Activated T-helper 9 cell treated with anti-CD3 and anti-CD28 coated beads, Interleukin-2, amount 50 U/mL, for 16 hours (primary cell): ENCODE results near the gene ANKRD26.
"Not testable (repeated sequence)": the region's sequence is repeated elsewhere in the genome, so short reads cannot be mapped to it uniquely, and the experiment has no call there.

Experiments used
- DNase-seq: peaks from one replicate; pipeline ENCODE4 v3.0.0-alpha.2; 2020; ENCODE audit warnings: low read depth

The ANKRD26 gene

DNA sequence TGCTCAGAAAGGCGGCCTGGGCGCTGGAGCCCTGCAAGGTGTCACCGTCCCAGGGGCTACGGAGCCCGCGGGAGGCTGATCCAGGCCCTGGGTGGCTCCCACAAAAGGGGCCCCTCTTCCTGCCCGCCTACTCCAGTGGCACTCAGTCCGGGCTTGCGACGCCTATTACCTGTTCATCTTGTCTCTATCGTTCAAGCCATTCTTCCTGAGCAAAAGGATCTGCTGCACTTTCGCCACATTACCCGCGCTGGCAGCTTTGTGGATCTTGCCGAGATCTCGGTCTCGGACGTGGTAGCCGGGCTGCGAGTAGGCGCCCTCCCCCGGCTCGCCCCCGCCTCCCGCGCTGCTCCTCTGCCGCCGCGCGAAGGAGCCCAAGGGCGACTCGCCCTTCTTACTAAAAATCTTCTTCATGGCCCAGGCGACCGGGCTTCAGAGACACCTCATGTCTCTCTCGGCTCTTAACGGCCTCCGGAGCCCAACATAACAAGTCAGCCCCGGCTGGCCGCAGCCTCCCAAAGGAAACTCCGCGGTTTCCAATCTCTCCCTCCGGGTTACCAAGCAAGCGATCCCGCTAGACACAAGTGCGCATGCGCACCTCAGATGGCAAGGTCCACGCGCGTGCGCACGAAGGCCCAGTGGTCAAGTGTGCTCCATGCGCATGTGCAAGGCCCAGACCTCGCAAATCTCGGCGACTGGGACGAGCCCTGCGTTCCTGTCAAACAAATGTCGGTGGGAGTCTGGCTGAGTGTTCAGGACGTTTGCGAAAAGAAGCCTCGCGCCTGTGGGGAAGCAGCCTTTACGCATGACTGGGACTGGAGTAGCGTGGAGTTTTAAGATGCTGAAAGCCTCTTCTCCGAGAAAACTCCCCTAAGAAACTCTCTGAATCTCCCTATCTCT, at the start of gene ANKRD26:
TSS of gene ANKRD26 (minus strand) at position 579 of the 897 bp plus-strand sequence. CDS start at position 411, 168 bp downstream.
- DNase-seq: peak; percentile 95

DNA sequence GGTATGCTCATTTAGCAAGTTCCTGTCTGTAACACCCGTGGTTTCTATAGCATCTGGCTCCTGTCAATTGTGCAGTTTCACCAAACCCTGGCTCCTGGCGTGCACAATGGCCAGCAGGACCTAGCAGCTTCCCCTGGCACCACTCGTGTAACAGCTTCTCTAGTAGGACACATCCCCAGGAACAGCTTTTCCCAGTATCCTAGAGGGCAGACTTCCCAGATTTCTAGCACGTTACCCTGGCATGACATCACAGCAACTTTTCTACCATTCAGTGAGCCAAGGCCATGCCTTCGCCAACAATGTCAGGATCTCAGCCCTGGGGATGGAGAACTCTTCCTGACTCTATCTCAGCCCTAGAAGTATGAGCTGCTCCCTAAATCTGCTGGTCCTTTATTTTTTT, 47.4 kb upstream of the ANKRD26 start:
- DNase-seq: no peak

DNA sequence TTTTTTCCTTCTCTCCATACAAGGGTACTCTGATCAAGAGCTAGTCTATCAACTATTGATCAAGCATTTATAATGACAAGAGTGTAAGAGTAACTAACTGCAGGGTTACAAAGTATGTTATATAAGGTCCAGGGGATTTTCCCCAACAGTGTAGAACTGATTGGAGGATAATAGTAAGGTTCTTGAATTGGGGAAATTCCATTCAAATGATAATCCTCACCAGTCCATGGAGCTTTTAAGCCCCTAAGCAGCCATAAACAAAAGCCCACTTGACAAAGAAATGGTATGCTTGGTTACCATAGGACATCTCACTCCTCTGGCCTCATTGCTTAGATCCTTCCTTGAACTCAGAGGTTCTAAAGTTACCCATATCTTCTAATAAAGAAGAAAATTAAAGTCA, 45.6 kb upstream of the ANKRD26 start:
- no peak for DNase-seq

- no peak for DNase-seq
Measured at GRCh38 chr10:27143686-27144085, 43.4 kb upstream of the ANKRD26 start.

DNA sequence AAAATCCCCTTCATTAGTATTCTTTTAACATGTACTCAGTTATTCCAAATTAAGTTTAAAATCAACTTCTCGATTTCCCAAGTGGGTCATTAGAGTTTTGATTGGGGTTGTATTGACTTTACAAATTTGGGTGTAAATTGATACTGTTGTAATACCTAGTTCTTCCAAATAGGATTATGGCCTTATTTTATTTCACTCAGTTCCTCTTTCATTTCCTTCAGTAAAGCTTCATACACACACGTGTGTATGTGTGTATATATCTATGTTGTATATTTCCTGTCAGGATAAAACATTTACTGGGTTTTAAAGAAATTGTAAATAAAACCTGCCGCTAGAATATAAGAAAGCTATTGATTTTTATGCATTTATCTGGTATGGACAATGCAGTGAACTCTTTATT, 38.0 kb upstream of the ANKRD26 start:
- DNase-seq: no peak

- no peak for DNase-seq
Measured at GRCh38 chr10:27134371-27134770, 34.1 kb upstream of the ANKRD26 start.

GRCh38 chr10:27108165-27108564, 7.9 kb upstream of the ANKRD26 start:
- no peak for DNase-seq

DNA sequence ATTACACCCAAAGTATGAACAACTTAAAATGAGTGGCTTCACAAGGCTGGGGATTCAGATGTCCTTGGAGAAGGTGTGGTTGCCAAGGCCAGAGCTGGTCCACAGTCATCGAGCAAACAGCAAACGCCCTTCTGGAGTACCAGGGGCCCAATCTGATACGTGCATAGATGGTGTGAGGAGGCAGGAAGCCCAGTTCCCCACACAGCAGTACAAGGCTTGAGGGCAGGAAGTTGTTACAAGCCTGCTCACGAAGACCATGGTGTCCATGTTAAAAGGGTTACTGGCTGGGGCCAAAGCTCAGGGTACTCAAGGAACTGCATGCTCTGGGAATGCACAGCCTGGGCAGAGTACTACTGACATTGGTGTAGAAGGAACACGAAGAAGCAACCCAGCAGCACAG, 4.6 kb upstream of the ANKRD26 start:
- DNase-seq: no peak

DNA sequence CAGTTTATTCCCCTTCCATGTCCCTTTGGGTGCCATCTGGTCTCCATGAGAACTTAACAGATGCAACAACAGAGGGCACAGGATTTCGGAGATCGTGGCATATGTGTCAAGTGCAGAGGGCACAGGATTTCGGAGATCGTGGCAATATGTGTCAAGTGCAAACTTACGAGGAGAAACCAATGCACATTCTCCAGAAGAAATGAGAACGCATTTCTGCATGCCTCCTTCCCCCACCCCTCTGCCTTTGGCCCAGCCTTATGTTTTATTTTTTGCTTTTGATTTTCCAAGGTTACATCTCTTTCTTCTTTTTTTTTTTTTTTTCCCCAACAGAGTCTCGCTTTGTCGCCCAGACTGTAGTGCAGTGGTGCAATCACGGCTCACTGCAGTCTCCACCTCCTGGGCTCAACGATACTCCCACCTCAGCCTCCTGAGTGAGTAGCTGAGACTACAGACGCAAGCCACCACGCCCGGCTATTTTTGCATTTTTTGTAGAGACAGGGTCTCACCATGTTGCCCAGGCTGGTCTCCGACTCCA, 586 bp upstream of the ANKRD26 start:
- DNase-seq: no peak

DNA sequence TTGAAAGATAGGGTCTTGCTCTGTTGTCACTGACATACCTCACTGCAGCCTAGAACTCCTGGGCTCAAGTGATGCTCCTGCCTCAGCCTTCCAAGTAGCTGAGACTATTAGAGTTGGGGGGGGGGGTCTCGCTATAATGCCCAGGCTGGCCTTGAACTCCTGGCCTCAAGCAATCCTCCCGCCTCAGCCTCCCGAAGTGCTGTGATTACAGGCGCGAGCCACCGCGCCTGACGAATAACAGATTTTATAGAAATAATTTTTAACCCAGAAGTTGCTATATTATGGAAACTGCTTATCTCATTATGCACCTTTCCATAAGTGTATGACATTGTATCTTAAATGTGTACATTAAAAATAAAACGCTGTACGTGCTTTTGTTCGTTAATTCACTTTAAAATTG, 846 bp downstream of the ANKRD26 start:
- DNase-seq: no peak

- DNase-seq: no peak
Measured at GRCh38 chr10:27088119-27089044, 11.9 kb downstream of the ANKRD26 start.

GRCh38 chr10:27072436-27073114, 27.7 kb downstream of the ANKRD26 start:
- DNase-seq: no peak

DNA sequence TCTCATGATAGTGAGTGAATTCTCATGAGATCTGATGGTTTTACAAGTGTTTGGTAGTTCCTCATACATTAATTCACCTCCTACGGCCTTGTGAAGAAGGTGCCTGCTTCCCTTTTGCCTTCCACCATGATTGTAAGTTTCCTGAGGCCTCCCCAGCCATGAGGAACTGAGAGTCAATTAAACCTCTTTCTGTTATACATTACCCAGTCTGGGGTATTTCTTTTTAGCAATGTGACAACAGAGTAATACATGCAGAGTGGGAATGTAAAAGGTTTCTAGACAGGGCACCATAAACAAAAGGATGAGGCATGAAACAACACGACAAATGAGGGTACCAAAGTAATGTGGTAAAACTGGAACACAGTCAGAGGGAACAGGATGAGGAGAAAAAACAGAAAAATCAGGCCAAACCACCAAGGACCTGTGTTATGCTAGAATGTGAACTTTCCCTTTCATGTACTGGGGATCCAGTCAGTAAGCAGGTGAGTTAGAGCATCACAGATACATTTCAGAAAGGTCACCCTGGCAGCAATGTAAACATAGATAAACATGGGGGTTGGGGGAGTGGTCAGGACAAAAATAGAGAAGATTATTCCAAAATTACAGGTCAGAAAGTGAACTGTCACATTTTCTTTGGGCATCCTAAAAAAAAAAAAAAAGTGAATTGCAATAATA, 31.9 kb downstream of the ANKRD26 start:
- no peak for DNase-seq

GRCh38 chr10:27065084-27065483, 35.2 kb downstream of the ANKRD26 start:
- no peak for DNase-seq

DNA sequence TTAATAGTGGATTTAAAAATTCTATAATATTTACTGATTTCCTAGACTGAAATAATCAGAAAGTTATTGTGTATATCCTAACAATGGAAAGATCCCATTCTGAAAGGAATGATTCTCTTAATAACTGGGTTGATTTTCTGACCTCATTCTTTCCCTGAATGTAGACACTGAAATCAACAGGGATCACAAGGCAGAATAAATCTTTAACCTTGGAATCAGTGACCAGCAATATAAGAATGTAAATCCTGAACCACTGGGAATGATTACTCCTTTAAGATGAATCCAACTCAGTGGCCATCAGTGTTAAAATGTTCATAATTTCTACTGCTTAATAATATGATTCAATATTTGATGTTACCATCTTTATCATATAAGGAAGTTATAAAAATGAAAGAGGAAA, 47.6 kb downstream of the ANKRD26 start:
- DNase-seq: no peak

DNA sequence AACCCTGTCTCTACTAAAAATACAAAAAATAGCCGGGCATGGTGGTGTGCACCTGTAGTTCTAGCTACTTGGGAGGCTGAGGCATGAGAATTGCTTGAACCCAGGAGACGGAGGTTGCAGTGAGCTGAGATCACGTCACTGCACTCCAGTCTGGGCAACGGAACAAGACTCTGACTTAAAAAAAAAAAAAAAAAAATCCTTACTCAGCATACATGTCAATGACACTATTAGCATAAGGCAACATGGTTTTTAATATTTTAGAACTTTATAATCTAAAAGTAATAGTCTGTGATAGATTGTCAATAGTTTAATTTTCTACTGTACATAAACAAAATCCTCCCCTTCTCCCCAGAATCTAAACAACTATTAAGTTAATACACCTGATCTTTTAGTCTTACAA, 55.0 kb downstream of the ANKRD26 start:
- not testable (repeated sequence) for DNase-seq

GRCh38 chr10:27041196-27041595, 59.1 kb downstream of the ANKRD26 start:
- no peak for DNase-seq

GRCh38 chr10:27038168-27038567, 62.1 kb downstream of the ANKRD26 start:
- DNase-seq: no peak

DNA sequence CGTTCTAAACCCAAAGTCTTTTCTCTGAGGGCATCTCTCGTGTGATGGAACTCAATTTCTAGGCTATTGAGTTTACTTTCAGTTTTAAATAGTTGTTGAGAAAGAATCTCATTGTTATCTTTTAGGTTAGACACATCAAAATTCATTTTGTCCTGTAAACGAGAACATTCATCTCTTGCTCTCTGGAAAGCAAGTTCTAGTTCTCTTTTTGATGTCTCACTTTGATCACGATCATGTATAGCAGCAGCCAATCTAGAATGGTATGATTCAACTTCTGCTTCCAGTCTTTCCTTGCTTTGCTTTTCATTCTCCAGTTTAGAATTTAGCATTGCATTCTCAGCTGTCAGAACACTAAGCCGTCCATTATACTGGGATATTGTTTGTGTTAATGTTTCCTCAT, 65.1 kb downstream of the ANKRD26 start:
- DNase-seq: no peak

GRCh38 chr10:27030060-27030459, 70.2 kb downstream of the ANKRD26 start:
- DNase-seq: no peak

DNA sequence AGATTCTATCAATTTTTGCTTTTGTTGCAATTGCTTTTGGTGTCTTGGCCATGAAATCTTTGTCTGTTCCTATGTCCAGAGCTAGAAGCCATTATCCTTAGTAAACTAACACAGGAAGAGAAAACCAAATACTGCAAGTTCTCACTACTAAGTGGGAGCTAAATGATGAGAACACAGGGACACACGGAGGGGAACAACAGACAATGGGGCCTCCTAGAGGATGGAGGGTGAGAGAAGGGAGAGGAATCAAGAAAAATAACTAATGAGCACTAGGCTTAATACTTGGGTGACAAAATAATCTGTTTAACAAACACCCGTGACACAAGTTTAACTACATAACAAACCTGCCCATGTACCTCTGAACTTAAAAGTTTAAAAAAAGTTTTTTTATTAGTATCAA, 78.2 kb downstream of the ANKRD26 start:
- DNase-seq: no peak
